RKO (cell line): ENCODE results near the gene ELMOD1.

Source experiments
- DNase-seq: peaks from one replicate; pipeline ENCODE4 v3.0.0-alpha.2; 2016; ENCODE audit warnings: low spot score

ELMOD1 gene

GRCh38 chr11:107583629-107584195 lies 7.2 kb upstream of the ELMOD1 start:
- DNase-seq, result peak; percentile 87

GRCh38 chr11:107587306-107587979 lies 3.5 kb upstream of the ELMOD1 start:
- no peak for DNase-seq

GRCh38 chr11:107591378-107592230 lies 657 bp downstream of the ELMOD1 start:
- DNase-seq, result no peak

- DNase-seq, result no peak
Measured at GRCh38 chr11:107592231-107592590, 1.3 kb downstream of the ELMOD1 start.

GRCh38 chr11:107592813-107593212 lies 1.9 kb downstream of the ELMOD1 start:
- DNase-seq, result no peak

- no peak for DNase-seq
Measured at GRCh38 chr11:107593951-107594350, 3.0 kb downstream of the ELMOD1 start.

- DNase-seq, result no peak
Measured at GRCh38 chr11:107594736-107595135, 3.8 kb downstream of the ELMOD1 start.

- peak; percentile 20 for DNase-seq
Measured at GRCh38 chr11:107598225-107599139, 7.5 kb downstream of the ELMOD1 start.

GRCh38 chr11:107605061-107606006 lies 14.4 kb downstream of the ELMOD1 start:
- DNase-seq, result no peak

GRCh38 chr11:107606141-107606540 lies 15.2 kb downstream of the ELMOD1 start:
- peak; percentile 15 for DNase-seq

- no peak for DNase-seq
Measured at GRCh38 chr11:107608809-107609208, 17.9 kb downstream of the ELMOD1 start.

- DNase-seq, result no peak
Measured at GRCh38 chr11:107609400-107610218, 18.7 kb downstream of the ELMOD1 start.

GRCh38 chr11:107612445-107612844 lies 21.5 kb downstream of the ELMOD1 start:
- DNase-seq, result no peak

GRCh38 chr11:107619926-107620325 lies 29.0 kb downstream of the ELMOD1 start:
- no peak for DNase-seq

- DNase-seq, result no peak
Measured at GRCh38 chr11:107621081-107621480, 30.1 kb downstream of the ELMOD1 start.

GRCh38 chr11:107623183-107623582 lies 32.2 kb downstream of the ELMOD1 start:
- no peak for DNase-seq

GRCh38 chr11:107624983-107625684 lies 34.2 kb downstream of the ELMOD1 start:
- no peak for DNase-seq

- no peak for DNase-seq
Measured at GRCh38 chr11:107625685-107625989, 34.7 kb downstream of the ELMOD1 start.

- DNase-seq, result no peak
Measured at GRCh38 chr11:107631043-107631442, 40.1 kb downstream of the ELMOD1 start.

GRCh38 chr11:107631931-107632330 lies 41.0 kb downstream of the ELMOD1 start:
- no peak for DNase-seq
